NOMO-1 treated with DMSO at 0.1 percent for 48 hours (cell line): ENCODE data around the gene PADI1.

ENCODE experiments used
- DNase-seq: peaks from one replicate; lab custom pipeline; 2025; ENCODE audit not compliant: unreplicated experiment; lab: John Stamatoyannopoulos, UW

PADI1 gene

DNA sequence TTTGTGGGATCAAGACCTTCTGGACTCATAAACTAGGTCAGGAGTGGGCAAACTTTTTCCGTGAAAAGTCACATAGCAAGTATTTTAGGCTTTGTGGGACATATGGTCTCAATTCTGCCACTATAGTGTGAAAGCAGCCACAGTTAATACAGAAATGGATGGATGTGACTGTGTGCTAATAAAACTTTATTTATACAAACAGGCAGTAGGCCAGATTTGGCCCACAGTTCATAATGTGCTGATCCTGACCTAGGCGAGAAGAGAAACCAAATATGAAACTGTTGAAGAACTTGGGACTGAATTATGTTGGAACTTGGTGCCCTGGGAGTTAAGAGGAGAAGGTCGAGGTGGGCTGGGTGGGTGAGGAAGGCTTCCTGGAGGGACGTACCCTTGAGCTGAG, 61.0 kb downstream of the PADI1 start:
- DNase-seq = no peak

DNA sequence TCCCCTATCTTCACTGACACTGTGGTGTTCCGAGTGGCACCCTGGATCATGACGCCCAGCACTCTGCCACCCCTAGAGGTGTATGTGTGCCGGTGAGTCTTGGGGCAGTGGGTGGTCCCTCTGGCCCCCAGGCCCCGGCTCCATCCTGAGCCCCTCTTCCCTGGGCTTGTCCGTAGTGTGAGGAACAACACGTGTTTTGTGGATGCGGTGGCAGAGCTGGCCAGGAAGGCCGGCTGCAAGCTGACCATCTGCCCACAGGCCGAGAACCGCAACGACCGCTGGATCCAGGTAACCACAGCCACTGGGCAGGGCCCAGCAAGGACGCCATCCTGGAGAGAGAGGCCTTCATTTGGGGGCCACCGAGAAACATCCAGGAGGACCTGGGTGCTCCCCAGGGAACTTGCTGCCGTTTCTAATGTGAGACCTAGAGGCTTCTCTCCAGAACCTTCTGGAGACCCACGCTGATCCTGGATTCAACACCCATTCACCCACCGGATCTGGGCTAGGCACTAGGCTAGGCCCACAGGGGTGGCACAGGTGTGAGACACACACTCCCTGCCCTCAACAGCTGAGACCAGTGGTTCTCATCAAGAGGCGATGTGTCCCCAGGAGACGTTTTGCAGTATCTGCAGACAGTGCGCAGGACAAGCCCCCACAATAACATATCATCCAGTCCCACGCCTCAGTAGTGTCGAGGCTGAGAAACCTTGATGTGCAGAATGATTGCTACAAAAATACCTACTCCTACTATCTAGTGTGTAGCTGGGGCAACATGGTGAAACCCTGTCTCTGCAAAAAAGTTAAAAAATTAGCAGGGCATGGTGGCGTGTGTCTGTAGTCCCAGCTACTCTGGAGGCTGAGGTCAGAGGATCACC, 66.2 kb downstream of the PADI1 start:
- no peak for DNase-seq

DNA sequence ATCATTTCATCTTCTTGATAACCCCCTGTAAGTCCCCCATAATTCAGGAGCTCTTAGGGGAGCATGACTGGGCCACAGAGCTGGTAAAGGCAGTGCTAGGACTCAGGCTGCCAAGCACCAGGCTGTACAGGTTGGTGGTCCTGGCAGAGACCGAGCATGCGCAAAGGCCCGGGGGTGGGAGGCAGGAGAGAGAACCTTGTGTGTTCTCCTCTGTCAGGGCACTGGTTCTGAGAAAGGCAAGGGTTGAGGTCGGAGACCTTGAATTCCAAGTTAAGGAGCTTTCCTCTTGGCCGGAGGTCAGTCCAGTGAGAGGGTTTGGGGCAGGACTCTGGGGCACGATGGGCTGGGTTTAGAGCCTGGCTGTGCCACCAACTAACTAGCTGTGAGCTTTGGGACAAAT, 67.1 kb downstream of the PADI1 start:
- DNase-seq = no peak

DNA sequence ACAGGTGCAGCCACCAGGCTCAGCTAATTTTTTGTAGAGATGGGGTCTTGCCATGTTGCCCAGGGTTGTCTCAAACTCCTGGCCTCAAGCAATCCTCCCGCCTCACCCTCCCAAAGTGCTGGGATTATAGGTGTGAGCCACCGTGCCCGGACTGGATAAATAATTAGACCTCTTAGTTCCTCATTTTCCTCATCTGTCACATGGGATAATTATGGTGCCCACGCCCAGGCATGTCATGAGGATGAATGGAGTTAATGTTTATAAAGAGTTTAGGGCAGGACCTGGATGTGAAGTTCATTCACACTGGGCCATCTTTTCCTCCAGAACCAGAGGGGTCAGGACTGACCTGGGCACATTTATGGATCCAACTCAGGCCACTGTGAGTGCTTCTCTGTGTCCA, 67.7 kb downstream of the PADI1 start:
- peak; percentile 1 for DNase-seq

DNA sequence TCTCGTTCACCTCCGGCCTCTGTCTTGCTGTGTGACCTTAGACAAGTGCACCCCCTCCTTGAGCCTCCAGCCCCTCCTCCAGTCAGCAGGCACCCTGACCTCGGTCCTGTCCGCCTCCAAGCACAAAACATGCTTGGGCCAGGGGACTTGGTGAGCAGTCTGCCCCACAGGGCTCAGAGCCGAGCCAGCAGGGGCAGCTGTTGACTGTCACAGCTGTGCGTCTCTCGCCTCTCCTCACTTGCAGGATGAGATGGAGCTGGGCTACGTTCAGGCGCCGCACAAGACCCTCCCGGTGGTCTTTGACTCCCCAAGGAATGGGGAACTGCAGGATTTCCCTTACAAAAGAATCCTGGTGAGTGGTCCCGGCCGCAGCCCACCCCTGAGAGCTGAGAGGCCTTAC, 68.2 kb downstream of the PADI1 start:
- no peak for DNase-seq

DNA sequence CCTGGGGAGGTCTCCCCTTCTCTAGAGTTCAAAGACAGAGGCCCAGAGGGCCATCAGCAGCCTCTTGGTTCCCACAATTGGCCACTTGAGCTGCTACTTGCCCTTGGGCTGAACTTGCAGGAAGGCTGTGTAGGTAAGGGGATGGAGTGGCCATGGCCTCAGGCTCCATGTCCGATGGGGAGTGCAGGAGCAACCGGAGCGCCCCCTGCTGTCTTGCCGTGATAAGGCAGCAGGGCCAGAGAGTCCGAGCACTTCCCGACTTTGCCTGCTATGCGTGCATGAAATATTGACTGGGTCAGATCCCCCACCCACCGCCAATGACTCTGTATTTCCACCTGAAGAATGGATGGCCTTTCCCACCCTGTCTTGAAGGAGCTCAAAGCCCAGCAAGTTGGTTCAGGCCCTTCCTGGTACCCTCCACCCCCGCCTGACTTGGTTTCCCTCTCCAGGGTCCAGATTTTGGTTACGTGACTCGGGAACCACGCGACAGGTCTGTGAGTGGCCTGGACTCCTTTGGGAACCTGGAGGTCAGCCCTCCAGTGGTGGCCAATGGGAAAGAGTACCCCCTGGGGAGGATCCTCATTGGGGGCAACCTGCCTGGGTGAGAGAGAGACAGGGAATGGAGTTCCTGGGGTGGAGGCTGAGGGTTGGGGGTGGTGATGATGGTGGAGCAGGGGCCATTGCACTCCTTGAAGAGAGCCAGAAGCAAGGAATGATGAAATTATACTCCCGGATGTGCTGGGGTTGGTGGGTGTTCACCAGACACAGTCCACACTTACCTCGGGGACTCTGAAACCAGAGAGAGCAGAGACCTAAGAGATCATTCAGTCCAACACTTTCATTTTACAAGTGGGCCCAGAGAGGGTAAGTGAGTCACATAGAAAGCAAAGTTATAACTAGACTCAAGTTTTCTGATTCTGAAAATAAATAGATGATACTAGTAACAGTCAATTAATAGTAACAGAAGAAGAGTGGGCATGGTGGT, 69.5 kb downstream of the PADI1 start:
- peak; percentile 53 for DNase-seq

DNA sequence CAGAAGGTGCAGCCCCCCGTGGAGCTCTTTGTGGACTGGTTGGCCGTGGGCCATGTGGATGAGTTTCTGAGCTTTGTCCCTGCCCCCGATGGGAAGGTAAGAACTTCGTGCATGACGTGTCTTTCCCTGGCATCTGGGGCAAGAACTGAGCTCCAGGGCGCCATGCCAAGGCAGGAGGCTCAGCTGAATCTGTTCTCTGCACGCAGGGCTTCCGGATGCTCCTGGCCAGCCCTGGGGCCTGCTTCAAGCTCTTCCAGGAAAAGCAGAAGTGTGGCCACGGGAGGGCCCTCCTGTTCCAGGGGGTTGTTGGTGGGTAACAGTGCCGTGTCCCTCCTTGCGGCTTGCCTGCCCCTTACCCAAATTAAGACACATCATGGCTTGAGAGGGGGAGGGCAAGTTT, 71.6 kb downstream of the PADI1 start:
- peak; percentile 61 for DNase-seq

DNA sequence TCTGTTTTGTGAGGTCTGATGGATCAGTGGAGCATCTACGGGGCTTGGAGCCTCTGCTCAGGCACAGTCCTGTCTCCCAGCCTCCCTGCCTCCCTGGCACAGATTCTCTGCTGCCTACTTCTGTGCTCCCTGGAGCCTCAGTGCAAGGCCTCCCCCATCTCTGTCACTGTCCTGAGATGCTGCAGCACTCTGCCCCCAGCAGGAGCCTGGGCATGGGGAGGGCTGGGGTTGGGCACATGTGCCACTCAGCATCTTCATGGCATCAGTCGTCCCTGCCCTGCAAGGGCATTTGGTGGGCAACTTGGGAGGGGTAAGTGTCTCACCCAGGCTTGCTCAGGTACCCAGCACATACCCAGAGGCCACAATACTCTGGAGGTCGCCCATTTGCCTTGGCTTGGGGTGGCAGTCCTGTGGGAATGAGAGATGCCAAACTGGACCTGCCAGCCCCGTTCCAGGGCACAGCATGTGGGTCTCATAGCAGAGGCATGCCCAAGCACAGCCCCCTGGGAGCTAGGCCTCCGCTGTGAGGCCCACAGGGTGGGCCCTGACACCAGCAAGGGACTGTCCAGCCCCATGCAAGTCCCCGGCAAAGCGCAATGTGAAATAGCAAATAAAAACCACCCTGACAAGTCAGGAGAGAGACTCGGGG, 72.7 kb downstream of the PADI1 start:
- no peak for DNase-seq

DNA sequence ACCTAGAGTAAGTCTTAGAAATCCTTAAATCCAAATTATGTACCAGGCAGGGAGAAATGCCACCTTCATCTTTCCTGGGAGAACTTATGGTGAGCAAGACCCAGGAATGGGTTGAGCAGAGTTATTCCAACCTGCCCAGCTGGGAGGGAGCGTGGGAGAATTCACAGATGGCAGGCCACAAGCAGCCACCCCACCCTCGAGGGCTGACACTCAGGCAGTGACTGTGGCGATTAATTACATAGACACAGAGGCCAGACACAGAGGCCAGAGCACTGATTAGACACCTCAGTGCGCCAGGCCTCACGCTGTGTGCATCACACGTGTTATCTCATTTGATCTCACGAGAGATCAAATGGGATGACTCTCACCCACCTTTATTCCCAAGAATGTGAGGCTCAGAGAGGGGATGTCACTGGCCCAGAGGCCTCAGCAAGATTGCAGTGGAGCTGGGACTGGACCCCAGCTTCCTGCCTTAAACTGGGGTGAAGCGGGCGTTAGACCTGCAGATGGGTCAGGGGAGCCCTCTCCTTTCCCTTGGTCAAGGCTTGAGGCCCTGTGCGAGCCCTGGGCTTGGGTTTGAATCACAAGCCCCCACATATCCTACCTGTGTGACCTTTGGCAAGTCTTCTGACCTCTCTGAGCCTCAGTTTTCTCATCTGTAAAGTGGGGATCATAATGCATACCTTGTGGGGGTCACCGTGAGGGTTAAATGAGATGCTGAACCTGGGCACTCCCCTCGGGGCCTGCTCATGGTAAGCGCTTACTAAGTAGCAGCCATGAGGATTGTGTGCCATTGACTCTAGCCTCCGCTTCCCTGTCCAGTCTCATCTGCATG, 74.3 kb downstream of the PADI1 start:
- no peak for DNase-seq

DNA sequence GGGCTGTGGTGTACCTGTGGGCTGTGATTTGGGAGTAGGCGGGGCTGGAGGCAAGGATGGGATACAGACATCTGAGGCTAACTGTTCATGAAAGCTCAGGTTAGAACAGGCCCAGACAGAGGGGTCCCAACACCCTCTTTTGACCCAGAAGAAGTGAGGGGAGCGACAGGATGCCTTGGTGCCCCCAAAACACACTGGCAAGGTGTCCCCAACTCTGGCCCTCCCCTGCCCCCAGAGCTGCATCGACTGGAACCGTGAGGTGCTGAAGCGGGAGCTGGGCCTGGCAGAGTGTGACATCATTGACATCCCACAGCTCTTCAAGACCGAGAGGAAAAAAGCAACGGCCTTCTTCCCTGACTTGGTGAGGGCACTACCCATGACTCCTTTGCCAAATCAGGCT, 75.5 kb downstream of the PADI1 start:
- DNase-seq = no peak

DNA sequence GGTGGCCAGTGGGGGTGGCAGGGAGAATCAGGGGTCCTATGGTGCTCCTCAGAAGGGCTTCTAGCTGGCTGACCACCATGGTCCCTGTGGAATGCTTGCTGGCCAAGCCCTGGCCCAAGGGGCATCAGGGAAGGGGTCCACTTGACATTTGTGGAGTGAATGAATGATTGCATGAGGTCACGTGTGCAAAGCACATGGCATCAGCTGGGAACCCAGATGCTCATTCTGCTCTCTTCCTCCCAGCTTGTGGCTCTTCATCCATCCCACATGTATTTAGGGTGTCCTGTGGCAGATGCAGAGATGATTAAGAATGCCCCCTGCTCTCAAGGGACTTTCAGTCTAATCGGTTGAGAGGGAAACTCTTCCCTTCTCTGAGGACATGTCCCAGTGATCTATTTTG, 76.0 kb downstream of the PADI1 start:
- no peak for DNase-seq

DNA sequence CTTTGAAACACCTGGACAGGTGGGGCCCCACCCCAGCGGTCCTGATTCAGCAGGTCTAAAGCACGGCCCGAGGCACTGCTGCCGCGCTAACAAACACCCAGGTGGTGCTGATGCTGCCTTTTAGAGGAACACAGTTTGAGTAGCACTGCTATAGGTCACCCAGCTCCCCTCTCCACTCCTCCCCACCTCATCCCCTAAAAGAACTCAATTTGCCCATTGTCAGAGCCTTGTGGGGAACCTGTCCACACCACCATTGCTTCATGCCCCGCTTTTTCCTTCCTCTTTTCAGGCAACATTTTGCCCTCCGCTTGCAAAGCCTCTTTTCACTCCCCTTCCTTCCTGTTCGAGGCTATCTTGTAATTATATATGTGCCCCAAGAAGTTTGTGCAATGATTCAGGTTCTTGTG, 76.8 kb downstream of the PADI1 start:
- peak; percentile 99 for DNase-seq

DNA sequence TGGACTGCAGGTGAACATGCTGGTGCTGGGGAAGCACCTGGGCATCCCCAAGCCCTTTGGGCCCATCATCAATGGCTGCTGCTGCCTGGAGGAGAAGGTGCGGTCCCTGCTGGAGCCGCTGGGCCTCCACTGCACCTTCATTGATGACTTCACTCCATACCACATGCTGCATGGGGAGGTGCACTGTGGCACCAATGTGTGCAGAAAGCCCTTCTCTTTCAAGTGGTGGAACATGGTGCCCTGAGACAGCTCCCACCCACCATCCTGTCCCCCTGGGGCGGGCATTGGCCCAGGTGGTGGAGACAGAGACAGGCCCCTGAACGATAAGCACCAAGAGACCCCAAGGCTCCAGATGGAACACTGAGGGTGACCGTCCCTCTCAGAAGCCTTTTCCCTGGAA, 77.9 kb downstream of the PADI1 start:
- DNase-seq = no peak

DNA sequence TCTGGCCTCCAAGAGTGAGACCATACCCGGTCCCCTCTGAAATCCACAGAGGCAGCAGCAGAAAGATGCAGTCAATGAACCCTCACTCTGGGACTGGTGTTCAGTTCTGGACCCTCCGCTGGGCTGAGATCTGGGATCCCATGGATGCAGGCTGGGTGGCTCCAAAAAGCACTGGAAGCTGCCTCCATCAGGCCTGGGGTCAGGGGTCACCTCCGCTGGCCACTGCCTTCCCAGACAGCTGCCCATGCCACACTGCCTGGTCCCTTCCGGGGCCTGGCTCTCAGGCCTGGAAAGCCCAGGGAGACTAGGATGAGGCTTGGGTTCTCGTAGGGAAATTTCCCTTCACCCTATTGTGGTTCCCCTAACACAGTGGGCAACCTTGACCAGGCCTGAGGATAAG, 81.7 kb downstream of the PADI1 start:
- DNase-seq = no peak

DNA sequence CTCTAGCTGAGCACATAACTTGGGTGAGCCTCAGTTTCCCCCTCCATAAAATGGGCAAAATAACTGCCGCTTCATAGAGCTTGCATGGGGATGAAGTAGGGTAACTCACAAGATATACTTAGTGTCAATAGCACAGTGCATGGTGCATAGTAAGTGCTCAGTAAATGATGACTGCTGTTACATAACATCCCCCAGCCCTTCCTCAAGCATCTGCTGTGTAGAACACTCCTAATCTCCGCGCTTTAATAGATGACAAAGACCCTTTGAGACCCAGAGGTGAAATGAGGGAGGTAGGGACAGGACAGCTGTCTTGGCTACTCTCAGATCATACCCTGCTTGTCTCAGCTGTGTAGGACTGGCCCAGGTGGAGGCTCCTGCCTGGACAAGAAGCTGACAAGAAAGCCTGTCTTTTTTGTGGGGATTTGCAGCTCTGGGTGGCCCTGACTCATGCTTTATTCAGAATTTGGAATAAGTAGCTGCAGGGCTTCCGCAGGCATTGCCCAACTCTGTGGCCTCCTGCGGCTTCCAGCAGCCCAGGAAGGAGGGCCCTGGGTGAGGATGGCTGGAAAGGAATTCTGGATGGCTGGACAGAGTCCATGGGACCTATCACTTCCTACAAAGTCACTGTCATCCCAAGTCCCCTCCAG, 82.3 kb downstream of the PADI1 start:
- peak; percentile 45 for DNase-seq

DNA sequence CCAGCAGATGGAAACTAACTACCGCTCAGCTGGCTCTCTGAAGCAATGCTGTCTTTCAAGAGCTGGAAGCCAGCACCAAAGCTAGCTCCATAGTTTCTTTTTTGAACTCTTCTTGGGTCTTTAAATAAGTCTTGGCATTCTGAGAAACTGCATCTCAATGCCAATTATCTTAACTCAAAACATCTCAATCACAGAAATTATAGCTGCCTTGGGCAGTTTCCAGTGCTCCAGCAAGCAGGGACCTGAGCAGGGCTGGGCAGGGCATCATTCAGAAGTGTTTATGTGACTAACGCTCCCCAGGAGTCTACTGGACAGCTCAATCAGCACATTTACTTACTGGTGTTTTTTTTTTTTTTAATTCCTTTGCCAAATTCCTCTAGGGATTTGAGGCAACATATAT, 84.8 kb downstream of the PADI1 start:
- no peak for DNase-seq

DNA sequence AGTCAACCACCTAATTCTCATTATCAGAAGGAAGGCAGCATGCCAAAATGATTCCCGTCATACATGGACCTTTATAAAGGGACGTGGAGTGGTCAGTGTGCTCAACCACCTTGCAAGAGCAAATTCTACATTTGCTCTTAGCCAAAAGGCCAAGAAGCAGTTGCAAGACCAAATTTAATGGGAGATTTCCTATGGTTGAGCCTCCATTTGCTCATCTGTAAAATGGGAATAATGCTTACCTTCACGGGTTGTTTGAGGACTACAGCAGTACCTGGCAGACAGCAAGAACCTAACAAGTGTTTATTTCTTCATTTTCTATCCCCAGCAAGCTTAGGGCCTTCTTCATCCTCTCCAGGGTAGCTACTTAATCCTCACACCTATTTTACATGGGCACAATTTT, 85.6 kb downstream of the PADI1 start:
- DNase-seq = no peak

DNA sequence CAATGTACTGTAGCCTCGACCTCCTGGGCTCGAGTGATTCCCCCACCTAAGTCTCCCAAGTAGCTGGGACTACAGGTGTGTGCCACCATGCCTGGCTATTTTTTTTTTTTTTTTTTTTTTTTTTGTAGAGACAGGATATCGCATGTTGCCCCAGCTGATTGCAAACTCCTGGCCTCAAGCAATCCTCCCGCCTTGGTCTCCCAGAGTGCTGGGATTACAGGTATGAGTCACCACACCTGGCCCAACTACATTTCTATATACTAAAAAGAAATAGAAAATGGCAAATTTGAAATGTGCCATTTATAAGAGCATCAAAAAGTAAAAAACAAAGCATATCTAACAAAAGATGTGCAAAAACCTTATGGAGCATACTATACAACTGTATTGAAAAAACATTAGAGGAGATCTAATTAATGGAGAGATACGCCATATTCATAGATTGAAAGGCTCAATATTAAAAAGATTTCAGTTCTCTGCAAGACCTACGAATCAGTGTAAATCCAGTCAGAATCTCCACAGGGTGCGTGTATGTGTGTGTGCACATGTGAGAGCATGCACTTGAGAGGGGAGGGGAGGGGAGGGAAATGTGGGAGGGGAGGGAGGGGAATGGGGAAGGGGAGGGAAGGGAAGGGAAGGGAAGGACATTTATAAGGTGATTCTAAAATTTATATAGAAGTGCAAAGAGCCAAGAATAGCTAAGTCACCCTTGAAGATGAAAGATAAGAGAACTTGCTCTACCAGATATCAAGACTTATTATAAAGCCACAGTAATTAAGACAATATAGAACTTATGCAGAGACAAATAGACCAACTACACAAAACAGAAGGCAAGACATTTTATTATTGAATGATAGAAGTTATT, 87.6 kb downstream of the PADI1 start:
- DNase-seq = no peak
